H1 (cell line): ENCODE results near the gene LHX2. TPM values are rescaled to one million over a fixed set of nuclear protein-coding genes. Genes with fewer than 3 reads are reported as not detected.

Experiments used
- CTCF ChIA-PET: fragments of 300-600 bp; sonication (Branson Sonifier 250); formaldehyde crosslinking; loops from one replicate; lab custom pipeline; 2021; ENCODE audit not compliant: partially characterized antibody; lab: Charles Lee
- POLR2A ChIA-PET: fragments of 300-600 bp; sonication (Branson Sonifier 250); formaldehyde crosslinking; loops from one replicate; lab custom pipeline; 2021; ENCODE audit warnings: inconsistent platforms; ENCODE audit not compliant: partially characterized antibody; lab: Charles Lee
- DNase-seq, 2 experiments: peaks; one replicate each; pipeline versions ENCODE4 v3.0.0 to v3.0.0-alpha.2; 2010 to 2022; ENCODE audit warnings: low spot score in 2 of 2, low read depth in 1 of 2, mixed read lengths in 1 of 2
- FAIRE-seq: peaks from 2 replicates; lab custom pipeline; 2011; peaks lifted over from hg19 to GRCh38; lab: Jason Lieb, UNC
- H2AFZ ChIP-seq: 2 replicates; pipeline ENCODE4 v1.8.1; 2012; ENCODE audit warnings: low read length, inconsistent platforms
- H2AK5ac ChIP-seq: 2 replicates; pipeline ENCODE4 v1.6.1; 2013; ENCODE audit warnings: low read depth, low read length
- H2BK120ac ChIP-seq: replicated peaks from 2 replicates; pipeline ENCODE3; 2013; ENCODE audit warnings: low read depth, low read length, inconsistent platforms
- H2BK12ac ChIP-seq: 2 replicates; pipeline ENCODE4 v1.6.1; 2013; ENCODE audit warnings: low read depth, low read length
- H2BK15ac ChIP-seq: 2 replicates; pipeline ENCODE4 v1.6.1; 2013; ENCODE audit warnings: low read length
- H2BK20ac ChIP-seq: 2 replicates; pipeline ENCODE4 v1.6.1; 2013; ENCODE audit warnings: low read length
- H2BK5ac ChIP-seq: 2 replicates; pipeline ENCODE4 v1.6.1; 2013; ENCODE audit warnings: low read depth, low read length
- H3K14ac ChIP-seq: 2 replicates; pipeline ENCODE4 v1.6.1; 2013; ENCODE audit warnings: inconsistent platforms; ENCODE audit not compliant: insufficient read length
- H3K18ac ChIP-seq: 2 replicates; pipeline ENCODE4 v1.6.1; 2013; ENCODE audit warnings: low read length; ENCODE audit errors: extremely low read depth
- H3K23ac ChIP-seq: 2 replicates; pipeline ENCODE4 v1.6.1; 2013; ENCODE audit warnings: inconsistent platforms; ENCODE audit not compliant: insufficient read length
- H3K23me2 ChIP-seq: 2 replicates; pipeline ENCODE4 v1.6.1; 2013; ENCODE audit warnings: low read depth, low read length
- H3K27ac ChIP-seq: 2 replicates; pipeline ENCODE4 v1.6.1; 2011; ENCODE audit warnings: low read depth, low read length, inconsistent platforms
- H3K27me3 ChIP-seq, 4 experiments: replicated peaks in 1 of 4; 1 replicate in 1 of 4; 2 replicates in 3 of 4; pipeline versions ENCODE4 v1.6.1 to v1.8.1; 2011 to 2013; ENCODE audit warnings: low read length in 3 of 4, mild to moderate bottlenecking in 3 of 4, inconsistent platforms in 2 of 4, mixed read lengths in 2 of 4, moderate library complexity in 1 of 4; ENCODE audit not compliant: control insufficient read depth in 3 of 4, insufficient read depth in 3 of 4; ENCODE audit errors: extremely low read depth in 1 of 4
- H3K36me3 ChIP-seq, 4 experiments: 2 replicates each; pipeline versions ENCODE4 v1.6.1 to v1.8.1; 2011 to 2013; ENCODE audit warnings: mild to moderate bottlenecking in 4 of 4, low read length in 3 of 4, moderate library complexity in 2 of 4, control low read depth in 1 of 4, inconsistent platforms in 1 of 4; ENCODE audit not compliant: insufficient read depth in 4 of 4, control insufficient read depth in 2 of 4
- H3K4ac ChIP-seq: replicated peaks from 2 replicates; pipeline ENCODE3; 2013; ENCODE audit warnings: low read length, low read depth, mixed read lengths, inconsistent platforms; ENCODE audit not compliant: insufficient read length
- H3K4me1 ChIP-seq, 4 experiments: replicated peaks in 1 of 4; 1 replicate in 1 of 4; 2 replicates in 3 of 4; pipeline versions ENCODE4 v1.6.1 to v1.8.1; 2011 to 2013; ENCODE audit warnings: low read length in 3 of 4, inconsistent platforms in 2 of 4, mixed read lengths in 1 of 4; ENCODE audit not compliant: insufficient read depth in 4 of 4, control insufficient read depth in 3 of 4
- H3K4me2 ChIP-seq, 2 experiments: 2 replicates each; pipeline versions ENCODE4 v1.6.1 to v1.8.1; 2011 to 2013; ENCODE audit warnings: low read depth in 2 of 2, low read length in 2 of 2, control low read depth in 1 of 2, inconsistent platforms in 1 of 2, mild to moderate bottlenecking in 1 of 2; ENCODE audit not compliant: insufficient read depth in 1 of 2
- H3K4me3 ChIP-seq, 4 experiments: fragments of 200-600, 300-600 bp in 1 of 4; sonication (generic), shearing (Covaris generic), sonication (Bioruptor Twin) in 1 of 4; 2 replicates each; pipeline versions ENCODE4 v1.5.1 to v1.8.1; 2011 to 2016; ENCODE audit warnings: low read length in 4 of 4, low read depth in 3 of 4, control low read depth in 2 of 4, inconsistent platforms in 2 of 4, mild to moderate bottlenecking in 2 of 4, mixed read lengths in 1 of 4, moderate library complexity in 1 of 4; ENCODE audit not compliant: insufficient read depth in 2 of 4; ENCODE audit errors: extremely low read depth in 1 of 4
- H3K56ac ChIP-seq: replicated peaks from 2 replicates; pipeline ENCODE3; 2013; ENCODE audit warnings: low read depth, mild to moderate bottlenecking, mixed read lengths, low read length, inconsistent platforms; ENCODE audit not compliant: insufficient read length
- H3K79me1 ChIP-seq: 2 replicates; pipeline ENCODE4 v1.6.1; 2013; ENCODE audit warnings: low read depth, low read length, control low read depth
- H3K79me2 ChIP-seq, 2 experiments: 2 replicates each; pipeline versions ENCODE4 v1.6.1 to v1.8.1; 2012 to 2013; ENCODE audit warnings: low read length in 2 of 2, mild to moderate bottlenecking in 2 of 2, inconsistent platforms in 1 of 2; ENCODE audit not compliant: insufficient read depth in 2 of 2, control insufficient read depth in 1 of 2
- H3K9ac ChIP-seq, 4 experiments: replicated peaks in 1 of 4; 1 replicate in 1 of 4; 2 replicates in 3 of 4; pipeline versions ENCODE4 v1.6.1 to v1.8.1; 2011 to 2013; ENCODE audit warnings: low read depth in 3 of 4, low read length in 3 of 4, control low read depth in 2 of 4, mild to moderate bottlenecking in 2 of 4, moderate library complexity in 2 of 4, inconsistent platforms in 1 of 4; ENCODE audit errors: extremely low read depth in 1 of 4
- H3K9me3 ChIP-seq, 2 experiments: 2 replicates each; pipeline versions ENCODE4 v1.6.1 to v1.8.1; 2012 to 2013; ENCODE audit warnings: mild to moderate bottlenecking in 2 of 2, moderate library complexity in 2 of 2, control low read depth in 1 of 2, inconsistent platforms in 1 of 2, low read depth in 1 of 2, low read length in 1 of 2, mixed read lengths in 1 of 2; ENCODE audit not compliant: insufficient read depth in 2 of 2
- H4K20me1 ChIP-seq, 2 experiments: replicated peaks in 1 of 2; 2 replicates each; pipeline versions ENCODE3 to v1.8.1; 2011 to 2013; ENCODE audit warnings: inconsistent platforms in 2 of 2, low read length in 2 of 2, mild to moderate bottlenecking in 1 of 2; ENCODE audit not compliant: insufficient read depth in 2 of 2, control insufficient read depth in 1 of 2
- H4K5ac ChIP-seq: 2 replicates; pipeline ENCODE4 v1.6.1; 2013; ENCODE audit warnings: low read length, low read depth, mixed read lengths, inconsistent platforms; ENCODE audit not compliant: insufficient read length
- H4K8ac ChIP-seq: 2 replicates; pipeline ENCODE4 v1.8.0; 2013; ENCODE audit warnings: mild to moderate bottlenecking, moderate library complexity, low read length, inconsistent platforms; ENCODE audit not compliant: insufficient read depth; ENCODE audit errors: extremely low read depth
- H4K91ac ChIP-seq: replicated peaks from 2 replicates; pipeline ENCODE3; 2013; ENCODE audit warnings: low read length, mixed read lengths, inconsistent platforms; ENCODE audit not compliant: insufficient read length
- BRCA1 ChIP-seq: IDR thresholded peaks from 2 replicates; pipeline ENCODE4 v1.6.1; 2012; ENCODE audit warnings: low read depth, low read length, improper control_type of control experiment
- CBX8 ChIP-seq: fragments of 300-800, 300-1000 bp; sonication (generic); IDR thresholded peaks from 2 replicates; pipeline ENCODE4 v1.7.1; 2016; ENCODE audit warnings: low read depth, low read length, borderline replicate concordance
- CHD2 ChIP-seq: IDR thresholded peaks from 2 replicates; pipeline ENCODE4 v1.6.1; 2012; ENCODE audit warnings: low read length, improper control_type of control experiment
- PHF8 ChIP-seq: fragments of 200-600 bp; sonication (generic); conservative IDR thresholded peaks from 2 replicates; pipeline ENCODE4 v1.7.1; 2012; ENCODE audit warnings: low read depth, mild to moderate bottlenecking, inconsistent platforms, low read length, moderate library complexity
- RFX5 ChIP-seq: IDR thresholded peaks from 2 replicates; pipeline ENCODE4 v1.6.1; 2011; ENCODE audit warnings: low read depth, low read length, improper control_type of control experiment, borderline replicate concordance
- WGBS, 2 experiments: shearing (Covaris generic) in 1 of 2; methylation state at CpG; one replicate each; pipeline versions ENCODE4 v1.1.6 to v1.1.7; 2013 to 2015; ENCODE audit warnings: low lambda C conversion rate in 2 of 2, mixed read lengths in 2 of 2, inconsistent platforms in 1 of 2, low coverage in 1 of 2, missing lambda C conversion rate in 1 of 2; ENCODE audit not compliant: insufficient replicate concordance in 2 of 2, insufficient coverage in 1 of 2, insufficient read length in 1 of 2; ENCODE audit errors: extremely low coverage in 1 of 2, missing lambda C conversion rate in 1 of 2; 5-methylcytosine and 5-hydroxymethylcytosine counted together
- polyA plus RNA-seq, 7 experiments: library from polyadenylated mRNA; depleted of rRNA in 3 of 7; stranded (reverse) in 5 of 7; unstranded in 2 of 7; fragments of >200 nt in 5 of 7; fragments of 200-250 nt in 2 of 7; gene quantifications; 1 replicate in 5 of 7; 2 replicates in 1 of 7; 4 replicates in 1 of 7; pipeline versions ENCODE4 v1.2.1 to v1.2.3, GENCODE V29; 2011 to 2013; ENCODE audit warnings: missing spikeins in 2 of 7, mixed read lengths in 2 of 7
- total RNA-seq: library from RNA; stranded (reverse); fragmentation: NEBNext Ultra II Directional; extraction: Animal tissue kit (Norgen Biotek cat#: 25700); gene quantifications from 2 replicates; pipeline ENCODE4 v1.2.1, GENCODE V29; 2021

The LHX2 gene
- total and polyA plus RNA-seq, 2 of the 8 experiments (the other 6 are each of a cell fraction or from before 2014, with no cell fraction given): 0.11 to 0.86 TPM

DNA sequence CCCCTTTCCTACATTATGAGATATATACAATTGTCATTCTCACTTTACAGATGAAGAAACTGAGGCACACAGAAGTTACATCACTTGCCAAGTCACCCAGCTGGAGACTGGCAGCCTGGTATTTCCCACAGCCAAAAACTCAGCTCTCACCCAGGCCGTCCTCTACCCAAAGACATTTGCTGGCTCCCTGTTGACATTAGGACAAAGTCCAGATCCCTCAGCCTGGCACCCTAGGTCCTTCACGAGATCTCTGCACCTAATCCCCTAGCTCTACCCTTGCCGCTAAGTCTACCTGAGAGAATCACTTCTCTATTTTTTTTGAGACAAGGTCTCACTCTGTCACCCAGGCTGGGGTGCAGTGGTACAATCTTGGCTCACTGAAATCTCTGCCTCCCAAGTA, 26.8 kb upstream of the LHX2 start:
- H3K9ac ChIP-seq: no peak overlapping the region
- no peak overlapping the region for H2BK20ac ChIP-seq
- H3K79me1 ChIP-seq: no peaks in the 10 kb centered on the region
- H2AFZ ChIP-seq: no peak overlapping the region
- H3K4me2 ChIP-seq: no peak overlapping the region
- H3K36me3 ChIP-seq: no peaks in the 10 kb centered on the region
- H3K27me3 ChIP-seq: peaks cover 0 to 9% (median 3%) of the 10 kb centered on the region in 4 experiments; a peak in 4 of 7 replicates
- H3K79me2 ChIP-seq: no peaks in the 10 kb centered on the region
- ChIA-PET POLR2A (interaction anchor here (1.3 kb wide), 1 partner anchor 10 kb away, joined by 5 read pairs; no protein-coding TSS in a partner anchor), CTCF (interaction anchor here (1.1 to 1.2 kb wide), 2 partner anchors 24 to 29 kb away, joined by 3 to 7 read pairs; no protein-coding TSS in a partner anchor)
- no peak overlapping the region for H3K14ac ChIP-seq
- no peak overlapping the region for H2BK120ac ChIP-seq
- no peak overlapping the region for H3K23ac ChIP-seq
- H3K23me2 ChIP-seq: no peaks in the 10 kb centered on the region
- no peak overlapping the region for H3K4me3 ChIP-seq
- no peak for FAIRE-seq
- H2BK5ac ChIP-seq: no peak overlapping the region
- no peak overlapping the region for H4K5ac ChIP-seq
- H4K8ac ChIP-seq: no peak overlapping the region
- H3K9me3 ChIP-seq: no peaks in the 10 kb centered on the region
- no peak for DNase-seq
- H3K4me1 ChIP-seq: no peaks in the 10 kb centered on the region; a peak in 1 of 7 replicates
- H2AK5ac ChIP-seq: no peak overlapping the region
- H3K27ac ChIP-seq: no peak overlapping the region
- H4K20me1 ChIP-seq: no peaks in the 10 kb centered on the region
- H3K18ac ChIP-seq: no peak overlapping the region
- H2BK15ac ChIP-seq: no peak overlapping the region
- H3K56ac ChIP-seq: no peak overlapping the region
- no peak overlapping the region for H3K4ac ChIP-seq
- no peak overlapping the region for H2BK12ac ChIP-seq
- 89% methylated on average over 3 of the region's 3 CpGs; no CpG with 5 or more reads in 1 of the 2 experiments for WGBS, 2 experiments
- no peak overlapping the region for H4K91ac ChIP-seq
- no peak for TF ChIP-seq BRCA1
- no peak for TF ChIP-seq RFX5
- TF ChIP-seq CBX8: no peak
- TF ChIP-seq CHD2: no peak
- no peak for TF ChIP-seq PHF8
